ENCODE results near the gene GGA1. TPM values are rescaled to one million over a fixed set of nuclear protein-coding genes. Genes with fewer than 3 reads are reported as not detected.
"Not testable (repeated sequence)": the region's sequence is repeated elsewhere in the genome, so short reads cannot be mapped to it uniquely, and the experiment has no call there.

GGA1 gene
- total RNA-seq, 2 donors from 2014 or later: 17.7 to 29.0 TPM

DNA sequence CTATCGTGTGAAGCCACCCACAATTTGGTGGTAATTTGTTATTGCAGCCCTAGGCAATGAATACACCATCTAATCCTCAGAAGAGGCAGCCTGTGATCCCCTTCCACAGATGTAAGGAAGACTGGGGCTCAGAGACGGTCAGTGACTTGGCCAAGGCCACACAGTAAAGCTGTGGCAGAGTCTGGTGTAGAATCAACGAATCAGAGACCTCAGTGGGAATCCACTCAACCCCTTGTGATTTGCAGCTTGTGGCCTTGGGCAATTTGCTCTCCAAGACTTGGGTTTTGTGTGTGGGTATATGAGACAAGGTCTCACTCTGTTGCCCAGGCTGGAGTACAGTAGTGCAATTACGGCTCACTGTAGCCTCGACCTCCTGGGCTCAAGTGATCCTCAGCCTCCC lies 30.6 kb upstream of the GGA1 start:
- Histone ChIP-seq H3K9me3 (no peaks in the 10 kb centered on the region), H3K4me3 (no peak overlapping the region), H3K27ac (no peak overlapping the region), H3K4me1 (peaks cover 0 to 9% of the 10 kb centered on the region in 2 donors), H3K27me3 (no peaks in the 10 kb centered on the region), H3K36me3 (no peaks in the 10 kb centered on the region)
- TF ChIP-seq, protein P1, sequence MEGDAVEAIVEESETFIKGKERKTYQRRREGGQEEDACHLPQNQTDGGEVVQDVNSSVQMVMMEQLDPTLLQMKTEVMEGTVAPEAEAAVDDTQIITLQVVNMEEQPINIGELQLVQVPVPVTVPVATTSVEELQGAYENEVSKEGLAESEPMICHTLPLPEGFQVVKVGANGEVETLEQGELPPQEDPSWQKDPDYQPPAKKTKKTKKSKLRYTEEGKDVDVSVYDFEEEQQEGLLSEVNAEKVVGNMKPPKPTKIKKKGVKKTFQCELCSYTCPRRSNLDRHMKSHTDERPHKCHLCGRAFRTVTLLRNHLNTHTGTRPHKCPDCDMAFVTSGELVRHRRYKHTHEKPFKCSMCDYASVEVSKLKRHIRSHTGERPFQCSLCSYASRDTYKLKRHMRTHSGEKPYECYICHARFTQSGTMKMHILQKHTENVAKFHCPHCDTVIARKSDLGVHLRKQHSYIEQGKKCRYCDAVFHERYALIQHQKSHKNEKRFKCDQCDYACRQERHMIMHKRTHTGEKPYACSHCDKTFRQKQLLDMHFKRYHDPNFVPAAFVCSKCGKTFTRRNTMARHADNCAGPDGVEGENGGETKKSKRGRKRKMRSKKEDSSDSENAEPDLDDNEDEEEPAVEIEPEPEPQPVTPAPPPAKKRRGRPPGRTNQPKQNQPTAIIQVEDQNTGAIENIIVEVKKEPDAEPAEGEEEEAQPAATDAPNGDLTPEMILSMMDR (IDR thresholded peaks at IDR 0.05): no peak
- no peak for DNase-seq (ENCODE audit: low spot score)

DNA sequence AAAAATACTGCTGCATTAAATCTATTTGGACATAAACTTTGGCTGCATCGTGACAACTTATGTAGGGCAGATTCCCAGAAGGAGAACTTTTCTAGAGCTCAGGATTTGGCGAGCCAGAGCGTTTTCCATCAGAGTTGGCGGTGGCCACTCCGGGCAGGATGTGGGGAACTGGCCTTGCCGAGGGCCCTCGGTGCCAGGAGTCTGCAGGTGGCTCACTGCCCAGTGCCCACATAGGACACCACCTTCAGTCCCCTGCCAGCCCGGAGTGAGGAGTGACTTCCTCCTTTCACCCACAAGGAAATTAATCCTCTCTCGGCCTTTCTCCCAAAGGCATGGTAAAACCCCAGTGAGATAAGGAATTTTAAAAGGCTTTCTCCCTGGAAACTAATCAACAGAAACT lies 27.1 kb upstream of the GGA1 start:
- Histone ChIP-seq H3K4me3 (no peak overlapping the region), H3K9me3 (no peaks in the 10 kb centered on the region), H3K27me3 (no peaks in the 10 kb centered on the region), H3K36me3 (no peaks in the 10 kb centered on the region), H3K27ac (no peak overlapping the region), H3K4me1 (peaks cover 0 to 9% of the 10 kb centered on the region in 2 donors)
- DNase-seq (ENCODE audit: low spot score): no peak
- TF ChIP-seq, protein P1 (IDR thresholded peaks at IDR 0.05): no peak

DNA sequence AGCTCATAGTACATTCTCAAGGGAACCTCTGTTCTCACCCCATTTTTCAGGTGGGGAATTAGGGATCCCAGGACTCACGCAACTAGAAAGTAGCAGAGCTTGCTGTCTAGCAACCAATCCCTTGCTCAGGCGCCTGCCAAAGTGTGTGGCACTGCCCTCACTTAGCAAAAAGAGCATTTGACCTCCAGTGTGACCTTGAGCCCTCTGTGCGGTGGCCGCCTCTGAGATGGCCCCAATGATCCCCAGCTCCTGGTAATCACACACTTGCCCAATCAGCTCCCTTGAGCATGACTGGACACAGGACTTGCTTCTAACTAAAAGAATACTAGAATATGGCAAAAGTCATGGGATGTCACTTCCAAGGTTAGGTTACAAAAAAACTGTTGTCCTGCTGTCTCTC lies 26.1 kb upstream of the GGA1 start:
- Histone ChIP-seq H3K9me3 (no peaks in the 10 kb centered on the region), H3K36me3 (no peaks in the 10 kb centered on the region), H3K4me3 (no peak overlapping the region), H3K27ac (no peak overlapping the region), H3K4me1 (peaks cover 0 to 9% of the 10 kb centered on the region in 2 donors), H3K27me3 (no peaks in the 10 kb centered on the region)
- TF ChIP-seq, protein P1 (IDR thresholded peaks at IDR 0.05): no peak
- no peak for DNase-seq (ENCODE audit: low spot score)

DNA sequence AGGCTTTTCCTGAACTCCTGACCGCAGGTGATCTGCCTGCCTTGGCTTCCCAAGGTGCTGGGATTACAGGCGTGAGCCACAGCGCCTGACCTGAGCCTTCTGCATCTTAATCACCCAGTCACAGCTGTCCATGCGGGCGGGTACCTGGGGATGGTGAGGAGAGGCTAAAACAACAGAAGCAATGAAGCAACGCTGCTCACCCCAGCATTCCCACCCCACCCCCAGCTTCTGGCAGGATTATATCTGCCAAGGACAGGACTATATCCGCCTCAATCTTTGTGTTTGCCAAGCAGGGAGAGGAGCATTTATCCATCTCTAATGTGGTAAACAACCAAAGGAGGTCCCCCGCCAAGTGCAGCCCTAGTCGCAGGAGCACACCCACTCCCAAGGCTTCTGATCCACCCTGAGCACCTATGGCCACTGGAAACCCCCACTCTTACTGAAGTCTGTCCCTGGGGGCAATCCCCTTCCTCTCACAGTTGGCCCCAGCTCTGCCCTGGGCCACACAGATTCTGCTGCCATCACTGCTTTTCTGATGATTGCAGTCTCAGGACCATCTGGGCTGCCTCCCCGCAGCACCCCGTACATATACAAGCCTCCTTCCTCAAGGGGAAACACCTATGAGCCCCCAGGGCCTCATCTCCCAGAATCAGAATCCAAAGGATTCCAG lies 20.0 kb upstream of the GGA1 start:
- no peak for DNase-seq (ENCODE audit: low spot score)
- Histone ChIP-seq H3K9me3 (no peaks in the 10 kb centered on the region), H3K27me3 (no peaks in the 10 kb centered on the region), H3K36me3 (no peaks in the 10 kb centered on the region), H3K27ac (no peak overlapping the region), H3K4me1 (peaks cover 0 to 6% of the 10 kb centered on the region in 2 donors), H3K4me3 (no peak overlapping the region)
- TF ChIP-seq, protein P1 (IDR thresholded peaks at IDR 0.05): no peak

DNA sequence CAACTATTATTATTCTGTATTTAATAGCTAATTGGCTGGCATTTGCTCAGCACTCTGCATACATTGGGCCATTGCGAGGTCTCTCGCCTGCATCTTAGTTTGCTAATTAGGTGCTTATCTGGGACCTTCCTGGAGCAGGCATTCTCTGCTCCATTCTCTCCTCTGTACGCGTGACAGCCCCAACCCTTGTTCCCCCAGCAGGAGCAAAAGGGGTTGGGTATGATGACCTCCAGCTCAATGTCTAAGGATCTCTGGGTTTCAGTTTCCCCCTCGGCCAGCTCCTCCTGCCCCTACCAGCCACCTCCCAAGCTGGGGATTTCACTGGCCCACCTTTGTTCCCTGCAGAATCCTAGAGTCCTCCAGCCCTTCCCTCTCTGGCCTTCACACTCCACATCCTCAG lies 19.0 kb upstream of the GGA1 start:
- DNase-seq (ENCODE audit: low spot score): no peak

DNA sequence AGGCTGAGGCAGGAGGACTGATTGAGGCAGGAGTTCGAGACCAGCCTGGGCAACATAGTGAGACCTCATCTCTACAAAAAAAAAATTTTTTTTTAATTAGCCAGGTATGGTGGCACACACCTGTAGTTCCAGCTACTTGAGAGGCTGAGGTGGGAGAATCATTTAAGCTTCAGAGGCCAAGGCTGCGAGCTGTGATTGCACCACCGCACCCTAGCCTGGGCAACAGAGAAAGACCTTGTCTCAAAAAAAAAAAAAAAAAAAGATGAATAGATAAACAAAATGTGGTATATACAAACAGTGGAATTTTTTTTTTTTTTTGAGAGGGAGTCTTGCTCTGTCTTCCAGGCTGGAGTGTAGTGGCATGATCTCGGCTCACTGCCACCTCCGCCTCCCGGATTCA lies 17.6 kb upstream of the GGA1 start:
- H3K27me3 ChIP-seq; DNase-seq (ENCODE audit: low spot score); H3K4me3 ChIP-seq; H3K36me3 ChIP-seq; H3K9me3 ChIP-seq; H3K27ac ChIP-seq; H3K4me1 ChIP-seq: not testable (repeated sequence)

More for the DNA sequence above, 19.0 kb upstream of the GGA1 start:
- peaks cover 0 to 6% of the 10 kb centered on the region in 2 donors for H3K4me1 ChIP-seq
- H3K27me3 ChIP-seq: no peaks in the 10 kb centered on the region
- H3K27ac ChIP-seq: no peak overlapping the region
- H3K9me3 ChIP-seq: no peaks in the 10 kb centered on the region
- TF ChIP-seq, protein P1 (IDR thresholded peaks at IDR 0.05): no peak
- H3K36me3 ChIP-seq: no peaks in the 10 kb centered on the region
- no peak overlapping the region for H3K4me3 ChIP-seq
